Activated CD4-positive, alpha-beta T cell treated with anti-CD3 and anti-CD28 coated beads for 24 hours (primary cell): ENCODE data around the gene SPOCK2.
"Not testable (repeated sequence)": the region's sequence is repeated elsewhere in the genome, so short reads cannot be mapped to it uniquely, and the experiment has no call there.

Experiments
- DNase-seq, 2 donors: peaks; one replicate each; pipeline ENCODE4 v3.0.0-alpha.2; 2020; ENCODE audit warnings: low read depth in 2 of 2

The SPOCK2 gene

GRCh38 chr10:72108004-72108370, 19.6 kb upstream of the SPOCK2 start:
- not testable (repeated sequence) for DNase-seq

- no peak for DNase-seq
These were observed 19.1 kb upstream of the SPOCK2 start for GRCh38 chr10:72107325-72108003.

- DNase-seq = no peak
These were observed 18.5 kb upstream of the SPOCK2 start for GRCh38 chr10:72106896-72107295.

- DNase-seq = no peak
These were observed 18.0 kb upstream of the SPOCK2 start for GRCh38 chr10:72106154-72106849.

GRCh38 chr10:72105710-72106109, 17.4 kb upstream of the SPOCK2 start:
- DNase-seq = no peak

GRCh38 chr10:72105098-72105475, 16.7 kb upstream of the SPOCK2 start:
- no peak for DNase-seq

- DNase-seq = no peak
These were observed 16.2 kb upstream of the SPOCK2 start for GRCh38 chr10:72104472-72105097.

GRCh38 chr10:72099600-72099921, 11.2 kb upstream of the SPOCK2 start:
- DNase-seq = no peak

- no peak for DNase-seq
These were observed 10.7 kb upstream of the SPOCK2 start for GRCh38 chr10:72098836-72099599.

- DNase-seq = no peak
These were observed 10.0 kb upstream of the SPOCK2 start for GRCh38 chr10:72098301-72098835.

- DNase-seq = no peak
These were observed 9.3 kb upstream of the SPOCK2 start for GRCh38 chr10:72097448-72098300.

GRCh38 chr10:72096115-72097000, 8.0 kb upstream of the SPOCK2 start:
- DNase-seq = no peak

GRCh38 chr10:72095195-72095594, 6.8 kb upstream of the SPOCK2 start:
- no peak for DNase-seq

- no peak for DNase-seq
These were observed 6.2 kb upstream of the SPOCK2 start for GRCh38 chr10:72094574-72094973.

- DNase-seq = no peak
These were observed 5.1 kb upstream of the SPOCK2 start for GRCh38 chr10:72093450-72093849.

GRCh38 chr10:72092987-72093386, 4.6 kb upstream of the SPOCK2 start:
- no peak for DNase-seq

GRCh38 chr10:72092171-72092924, 4.0 kb upstream of the SPOCK2 start:
- DNase-seq = no peak

- no peak for DNase-seq
These were observed 2.0 kb upstream of the SPOCK2 start for GRCh38 chr10:72090326-72090725.

GRCh38 chr10:72089618-72090017, 1.3 kb upstream of the SPOCK2 start:
- no peak for DNase-seq
